ENCODE results near the gene MAPK7.

- no peak for TF ChIP-seq CTCF (IDR thresholded peaks at IDR 0.05)
- no peak for TF ChIP-seq POLR2A (IDR thresholded peaks at IDR 0.05)
Measured at GRCh38 chr17:19414396-19415280, 36.3 kb downstream of the MAPK7 start.
